Natural killer cell (primary cell): ENCODE data around the gene SSMEM1. TPM values are rescaled to one million over a fixed set of nuclear protein-coding genes. Genes with fewer than 3 reads are reported as not detected.

ENCODE experiments used
- ATAC-seq, 3 donors: fragments of 150-1000 bp in 2 of 3; fragments of 200-7000 bp in 1 of 3; cut with Tn5 transposase; 1 replicate in 1 of 3; 2 replicates in 2 of 3; pipeline ENCODE4 v1.10.0; 2021; ENCODE audit warnings: mild to moderate bottlenecking in 2 of 3, moderate library complexity in 2 of 3
- DNase-seq, 2 donors: peaks; one replicate each; pipeline versions ENCODE4 v3.0.0 to v3.0.0-alpha.2; 2013 to 2021; ENCODE audit warnings: mixed read lengths in 1 of 2
- H3K27ac ChIP-seq: one replicate; pipeline ENCODE4 v1.5.1; 2013; ENCODE audit warnings: mild to moderate bottlenecking, low read length
- H3K27me3 ChIP-seq: one replicate; pipeline ENCODE4 v1.6.1; 2013; ENCODE audit warnings: low read length; ENCODE audit not compliant: control insufficient read depth, insufficient read depth
- H3K36me3 ChIP-seq: one replicate; pipeline ENCODE4 v1.6.1; 2013; ENCODE audit warnings: low read length; ENCODE audit not compliant: control insufficient read depth, insufficient read depth
- H3K4me1 ChIP-seq: one replicate; pipeline ENCODE4 v1.6.1; 2013; ENCODE audit warnings: low read length; ENCODE audit not compliant: control insufficient read depth, insufficient read depth
- H3K4me3 ChIP-seq: one replicate; pipeline ENCODE4 v1.5.1; 2013; ENCODE audit warnings: low read length
- H3K9me3 ChIP-seq: one replicate; pipeline ENCODE4 v1.6.1; 2013; ENCODE audit warnings: low read length; ENCODE audit not compliant: control insufficient read depth, insufficient read depth
- H3K27ac Mint-ChIP-seq, 2 donors: one replicate each; pipeline ENCODE4 v1.8.0; 2022; ENCODE audit warnings: mild to moderate bottlenecking in 2 of 2, mixed read lengths in 2 of 2, moderate library complexity in 1 of 2
- H3K27me3 Mint-ChIP-seq, 2 donors: one replicate each; pipeline ENCODE4 v1.8.0; 2022; ENCODE audit warnings: low read depth in 2 of 2, mixed read lengths in 2 of 2
- H3K36me3 Mint-ChIP-seq: one replicate; pipeline ENCODE4 v1.8.0; 2022; ENCODE audit warnings: mixed read lengths
- H3K4me1 Mint-ChIP-seq, 2 donors: one replicate each; pipeline ENCODE4 v1.8.0; 2022; ENCODE audit warnings: mixed read lengths in 2 of 2
- H3K4me3 Mint-ChIP-seq: one replicate; pipeline ENCODE4 v1.8.0; 2022; ENCODE audit warnings: mild to moderate bottlenecking, moderate library complexity, mixed read lengths
- H3K9me3 Mint-ChIP-seq, 2 donors: one replicate each; pipeline ENCODE4 v1.8.0; 2022; ENCODE audit warnings: mixed read lengths in 2 of 2
- CTCF ChIP-seq: fragments of 200-600 bp; IDR thresholded peaks from one replicate; pipeline ENCODE4 v1.8.0; 2022; ENCODE audit warnings: antibody characterized with exemption
- WGBS: methylation state at CpG from one replicate; pipeline ENCODE4 v1.1.7; 2013; ENCODE audit warnings: missing lambda C conversion rate; ENCODE audit not compliant: insufficient coverage; 5-methylcytosine and 5-hydroxymethylcytosine counted together
- intact Hi-C: fragments of 100-400 bp; cut with micrococcal nuclease; formaldehyde crosslinking; loops from one replicate; pipeline ENCODE4 v1.14.2; 2022
- total RNA-seq, 4 donors: library from RNA; stranded (reverse); fragments of 120-200 nt in 1 of 4; gene quantifications; one replicate each; pipeline versions ENCODE4 v1.2.3 to v1.2.4, GENCODE V29; 2013 to 2022

SSMEM1 gene
- total RNA-seq, 3 donors from 2014 or later (not counting 1 experiment from before 2014, with no cell fraction given): not detected

- H3K9me3 ChIP-seq: no peaks in the 10 kb centered on the region
- Mint-ChIP-seq H3K4me3 (no peak overlapping the region), H3K4me1 (peaks cover 0 to 5% of the 10 kb centered on the region in 2 donors), H3K9me3 (no peaks in the 10 kb centered on the region), H3K36me3 (peaks cover 25% of the 10 kb centered on the region), H3K27me3 (no peaks in the 10 kb centered on the region), H3K27ac (no peak overlapping the region)
- H3K36me3 ChIP-seq: peaks cover 37% of the 10 kb centered on the region
- no peak for DNase-seq
- no peaks in the 10 kb centered on the region for H3K27me3 ChIP-seq
- H3K27ac ChIP-seq: no peak overlapping the region
- no peaks in the 10 kb centered on the region for H3K4me1 ChIP-seq
- intact Hi-C loops: no loop called here
- no peak overlapping the region for H3K4me3 ChIP-seq
- 100% methylated on average over 1 of the region's 2 CpGs for WGBS
- no peak for ATAC-seq
- TF ChIP-seq CTCF: no peak
Measured at GRCh38 chr7:130187360-130187759, 20.3 kb upstream of the SSMEM1 start.

GRCh38 chr7:130189343-130189742 is 18.3 kb upstream of the SSMEM1 start:
- TF ChIP-seq CTCF: no peak
- Histone ChIP-seq H3K36me3 (peaks cover 28% of the 10 kb centered on the region), H3K27me3 (no peaks in the 10 kb centered on the region), H3K4me3 (no peak overlapping the region), H3K27ac (no peak overlapping the region), H3K9me3 (no peaks in the 10 kb centered on the region), H3K4me1 (no peaks in the 10 kb centered on the region)
- H3K36me3 Mint-ChIP-seq: peaks cover 14% of the 10 kb centered on the region
- H3K9me3 Mint-ChIP-seq: no peaks in the 10 kb centered on the region
- intact Hi-C loops: no loop called here
- DNase-seq: no peak
- 89% methylated on average over 4 of the region's 5 CpGs for WGBS
- H3K27ac Mint-ChIP-seq: no peak overlapping the region
- peaks cover 0 to 5% of the 10 kb centered on the region in 2 donors for H3K4me1 Mint-ChIP-seq
- no peak overlapping the region for H3K4me3 Mint-ChIP-seq
- no peaks in the 10 kb centered on the region for H3K27me3 Mint-ChIP-seq
- ATAC-seq: no peak

- H3K27ac Mint-ChIP-seq: no peak overlapping the region
- Histone ChIP-seq H3K27me3 (no peaks in the 10 kb centered on the region), H3K4me1 (no peaks in the 10 kb centered on the region), H3K4me3 (no peak overlapping the region), H3K36me3 (peaks cover 22% of the 10 kb centered on the region), H3K9me3 (no peaks in the 10 kb centered on the region), H3K27ac (no peak overlapping the region)
- TF ChIP-seq CTCF: no peak
- peaks cover 0 to 5% of the 10 kb centered on the region in 2 donors for H3K4me1 Mint-ChIP-seq
- ATAC-seq (no peak), DNase-seq (no peak)
- no peaks in the 10 kb centered on the region for H3K9me3 Mint-ChIP-seq
- intact Hi-C loops: no loop called here
- no peaks in the 10 kb centered on the region for H3K27me3 Mint-ChIP-seq
- H3K4me3 Mint-ChIP-seq: no peak overlapping the region
- 91% methylated on average over 7 of the region's 7 CpGs for WGBS
- H3K36me3 Mint-ChIP-seq: peaks cover 14% of the 10 kb centered on the region
Measured at GRCh38 chr7:130191791-130192190, 15.9 kb upstream of the SSMEM1 start.

- WGBS: no CpG with 5 or more reads among the region's 2 CpGs
- no peak for TF ChIP-seq CTCF
- H3K4me1 Mint-ChIP-seq: peaks cover 0 to 5% of the 10 kb centered on the region in 2 donors
- H3K4me1 ChIP-seq: no peaks in the 10 kb centered on the region
- no peak overlapping the region for H3K4me3 Mint-ChIP-seq
- DNase-seq (no peak), ATAC-seq (no peak)
- peaks cover 18% of the 10 kb centered on the region for H3K36me3 Mint-ChIP-seq
- H3K27ac ChIP-seq: no peak overlapping the region
- peaks cover 38% of the 10 kb centered on the region for H3K36me3 ChIP-seq
- intact Hi-C loops: no loop called here
- H3K27me3 Mint-ChIP-seq: no peaks in the 10 kb centered on the region
- no peak overlapping the region for H3K27ac Mint-ChIP-seq
- no peaks in the 10 kb centered on the region for H3K27me3 ChIP-seq
- H3K4me3 ChIP-seq: no peak overlapping the region
- no peaks in the 10 kb centered on the region for H3K9me3 Mint-ChIP-seq
- H3K9me3 ChIP-seq: no peaks in the 10 kb centered on the region
Measured at GRCh38 chr7:130195396-130195795, 12.3 kb upstream of the SSMEM1 start.
